ENCODE measurements around the gene ZBTB22.
"Not testable (repeated sequence)": the region's sequence is repeated elsewhere in the genome, so short reads cannot be mapped to it uniquely, and the experiment has no call there.

The ZBTB22 gene

GRCh38 chr6:33279257-33279695, 38.3 kb downstream of the ZBTB22 start:
- no peak for DNase-seq (ENCODE audit: low read depth in 2 of 2)

GRCh38 chr6:33278810-33279209, 38.7 kb downstream of the ZBTB22 start:
- DNase-seq (ENCODE audit: low read depth in 2 of 2), result no peak

- no peak for DNase-seq (ENCODE audit: low read depth in 2 of 2)
Observed at GRCh38 chr6:33278392-33278741, 39.2 kb downstream of the ZBTB22 start.

GRCh38 chr6:33277663-33278391, 39.7 kb downstream of the ZBTB22 start:
- DNase-seq (ENCODE audit: low read depth in 2 of 2), result no peak

GRCh38 chr6:33276864-33277662, 40.5 kb downstream of the ZBTB22 start, which contains the start of gene B3GALT4:
Gene B3GALT4, plus strand, starts transcription at chr6:33277123. Its CDS starts 297 bp downstream, at chr6:33277420.
- peak; percentile 80 to 81 for DNase-seq (ENCODE audit: low read depth in 2 of 2)

GRCh38 chr6:33276581-33276863, 41.0 kb downstream of the ZBTB22 start:
- DNase-seq (ENCODE audit: low read depth in 2 of 2), result no peak

- DNase-seq (ENCODE audit: low read depth in 2 of 2), result not testable (repeated sequence)
Observed at GRCh38 chr6:33275795-33276580, 41.6 kb downstream of the ZBTB22 start.

GRCh38 chr6:33273924-33274902, 43.3 kb downstream of the ZBTB22 start:
- no peak for DNase-seq (ENCODE audit: low read depth in 2 of 2)

GRCh38 chr6:33273129-33273923, 44.2 kb downstream of the ZBTB22 start:
- no peak for DNase-seq (ENCODE audit: low read depth in 2 of 2)

GRCh38 chr6:33272275-33273128, 45.0 kb downstream of the ZBTB22 start:
- DNase-seq (ENCODE audit: low read depth in 2 of 2), result no peak

GRCh38 chr6:33271468-33272274, 45.9 kb downstream of the ZBTB22 start, which contains the start of the genes RPS18 and VPS52:
Gene RPS18, plus strand, starts transcription at chr6:33272075. Its CDS starts 45 bp downstream, at chr6:33272120.
Gene VPS52, minus strand, starts transcription at chr6:33271876. Its CDS starts 201 bp downstream, at chr6:33271675.
- peak; percentile 76 to 84 for DNase-seq (ENCODE audit: low read depth in 2 of 2)

- DNase-seq (ENCODE audit: low read depth in 2 of 2), result no peak
Observed at GRCh38 chr6:33271117-33271467, 46.5 kb downstream of the ZBTB22 start.
